ENCODE measurements around the gene TP53I13.

The TP53I13 gene

GRCh38 chr17:29568331-29569244 lies at the start of gene TP53I13 (continued):
- no peak for TF ChIP-seq ZSCAN5A (tag by site-specific recombination; IDR thresholded peaks at IDR 0.05)
- TF ChIP-seq ZNF223 (tag by site-specific recombination; IDR thresholded peaks at IDR 0.05): no peak
- TF ChIP-seq KLF10 (tag by site-specific recombination; IDR thresholded peaks at IDR 0.05): no peak
- no peak; the same call in 1 of the 2 replicates for TF ChIP-seq KLF1 (tag by site-specific recombination; IDR thresholded peaks at IDR 0.05)
- TF ChIP-seq ZNF658 (tag by site-specific recombination; IDR thresholded peaks at IDR 0.05): no peak
- no peak for TF ChIP-seq ZNF148 (tag by site-specific recombination; IDR thresholded peaks at IDR 0.05; ENCODE audit: borderline replicate concordance)
- TF ChIP-seq ZNF596 (tag by site-specific recombination; IDR thresholded peaks at IDR 0.05): no peak
- no peak for TF ChIP-seq ZNF138 (tag by site-specific recombination; IDR thresholded peaks at IDR 0.05; ENCODE audit: borderline replicate concordance)
- no peak for TF ChIP-seq ZNF707 (tag by site-specific recombination; IDR thresholded peaks at IDR 0.05)
- no peak for TF ChIP-seq ZNF560 (tag by site-specific recombination; IDR thresholded peaks at IDR 0.05; ENCODE audit: borderline replicate concordance)
- no peak for TF ChIP-seq ZNF830 (tag by site-specific recombination; IDR thresholded peaks at IDR 0.05; ENCODE audit: low read depth)
- TF ChIP-seq ZNF19 (tag by site-specific recombination; IDR thresholded peaks at IDR 0.05; ENCODE audit: low read depth): no peak
- TF ChIP-seq MZF1 (tag by site-specific recombination; IDR thresholded peaks at IDR 0.05; ENCODE audit: borderline replicate concordance): no peak
- no peak for TF ChIP-seq BCL11A (tag by site-specific recombination; IDR thresholded peaks at IDR 0.05; ENCODE audit: low read depth)
- peak; percentile 72; the same call in 1 of the 2 replicates for TF ChIP-seq ZNF335 (tag by site-specific recombination; conservative IDR thresholded peaks at IDR 0.05)
- TF ChIP-seq ZSCAN4 (tag by site-specific recombination; IDR thresholded peaks at IDR 0.05): no peak
- no peak for TF ChIP-seq ZNF112 (tag by site-specific recombination; IDR thresholded peaks at IDR 0.05)
- TF ChIP-seq ZSCAN18 (tag by site-specific recombination; IDR thresholded peaks at IDR 0.05): no peak
- TF ChIP-seq ZNF660 (tag by site-specific recombination; IDR thresholded peaks at IDR 0.05): peak; percentile 10; the same call in 1 of the 2 replicates
- 0 out of 2 replicates have a peak, but pooled peaks have one; percentile 27 for TF ChIP-seq ZNF76 (tag by site-specific recombination; IDR thresholded peaks at IDR 0.05; ENCODE audit: borderline replicate concordance, low read depth)
- peak; percentile 28; the same call in 1 of the 2 replicates for TF ChIP-seq ZBTB10 (tag by site-specific recombination; IDR thresholded peaks at IDR 0.05)
- TF ChIP-seq WT1 (tag by site-specific recombination; IDR thresholded peaks at IDR 0.05): no peak
- peak; percentile 75 for TF ChIP-seq CTCF (tag by site-specific recombination; IDR thresholded peaks at IDR 0.05)
- no peak for TF ChIP-seq ZNF768 (tag by site-specific recombination; IDR thresholded peaks at IDR 0.05)
- TF ChIP-seq ZNF341 (tag by site-specific recombination; IDR thresholded peaks at IDR 0.05; ENCODE audit: low read depth): no peak
- TF ChIP-seq ZNF211 (tag by site-specific recombination; IDR thresholded peaks at IDR 0.05; ENCODE audit: low read depth): no peak
- no peak for TF ChIP-seq ZNF23 (tag by site-specific recombination; IDR thresholded peaks at IDR 0.05; ENCODE audit: borderline replicate concordance)

Measured in HEK293 (cell line).